Coronary artery (tissue), 2 donors: ENCODE data around the gene ZNF331.

Source experiments
- DNase-seq: peaks from one replicate; pipeline ENCODE4 v3.0.0-alpha.2; 2017; ENCODE audit warnings: low spot score
- H3K27ac ChIP-seq, 2 donors: fragments of 200-600 bp; sonication (generic); one replicate each; pipeline ENCODE4 v1.5.1; 2016 to 2019
- H3K4me3 ChIP-seq: fragments of 200-600 bp; sonication (generic); 2 replicates; pipeline ENCODE4 v1.5.1; 2016; ENCODE audit warnings: mild to moderate bottlenecking, moderate library complexity
- TF ChIP-seq, protein P1 (sequence below): fragments of 200-600 bp; sonication (generic); IDR thresholded peaks from one replicate; pipeline ENCODE4 v1.5.1; 2019; ENCODE audit warnings: antibody characterized with exemption

The ZNF331 gene

DNA sequence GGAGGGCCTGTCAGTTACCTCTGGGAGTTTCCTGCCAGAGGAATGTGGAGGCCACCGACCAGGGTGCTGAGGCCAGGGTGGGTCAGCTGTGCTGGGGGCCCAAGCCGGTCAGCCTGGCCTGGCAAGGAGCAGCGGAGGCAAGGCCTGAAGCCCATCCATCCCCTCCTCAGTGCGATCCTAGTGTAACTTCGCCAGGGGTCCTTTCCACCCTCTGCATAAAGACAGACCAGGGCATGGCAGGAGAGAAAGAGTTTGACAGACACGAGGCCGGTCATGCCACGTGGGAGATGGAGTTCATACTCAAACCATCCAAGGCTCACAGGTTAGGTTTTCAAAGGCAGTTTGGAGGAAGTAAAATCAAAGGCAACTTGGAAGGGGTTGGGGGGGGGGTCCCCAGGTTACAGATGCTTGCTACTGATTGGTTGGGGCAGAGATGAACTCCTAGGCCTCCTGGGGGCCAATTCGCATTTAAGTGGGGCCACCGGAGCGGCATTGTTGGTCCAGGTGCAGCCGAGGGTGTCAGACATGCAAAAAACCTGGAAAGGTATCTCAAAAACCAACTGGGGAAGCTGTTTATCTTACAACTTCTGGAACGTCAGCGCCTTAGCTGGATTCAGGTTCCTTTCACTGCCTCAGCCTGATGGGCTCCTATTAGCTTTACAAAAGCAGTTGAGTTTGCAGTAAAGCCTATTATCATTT, 57.0 kb downstream of the ZNF331 start:
- H3K27ac ChIP-seq = no peak overlapping the region
- no peak for DNase-seq
- H3K4me3 ChIP-seq = no peak overlapping the region
- TF ChIP-seq, protein P1, sequence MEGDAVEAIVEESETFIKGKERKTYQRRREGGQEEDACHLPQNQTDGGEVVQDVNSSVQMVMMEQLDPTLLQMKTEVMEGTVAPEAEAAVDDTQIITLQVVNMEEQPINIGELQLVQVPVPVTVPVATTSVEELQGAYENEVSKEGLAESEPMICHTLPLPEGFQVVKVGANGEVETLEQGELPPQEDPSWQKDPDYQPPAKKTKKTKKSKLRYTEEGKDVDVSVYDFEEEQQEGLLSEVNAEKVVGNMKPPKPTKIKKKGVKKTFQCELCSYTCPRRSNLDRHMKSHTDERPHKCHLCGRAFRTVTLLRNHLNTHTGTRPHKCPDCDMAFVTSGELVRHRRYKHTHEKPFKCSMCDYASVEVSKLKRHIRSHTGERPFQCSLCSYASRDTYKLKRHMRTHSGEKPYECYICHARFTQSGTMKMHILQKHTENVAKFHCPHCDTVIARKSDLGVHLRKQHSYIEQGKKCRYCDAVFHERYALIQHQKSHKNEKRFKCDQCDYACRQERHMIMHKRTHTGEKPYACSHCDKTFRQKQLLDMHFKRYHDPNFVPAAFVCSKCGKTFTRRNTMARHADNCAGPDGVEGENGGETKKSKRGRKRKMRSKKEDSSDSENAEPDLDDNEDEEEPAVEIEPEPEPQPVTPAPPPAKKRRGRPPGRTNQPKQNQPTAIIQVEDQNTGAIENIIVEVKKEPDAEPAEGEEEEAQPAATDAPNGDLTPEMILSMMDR = no peak

DNA sequence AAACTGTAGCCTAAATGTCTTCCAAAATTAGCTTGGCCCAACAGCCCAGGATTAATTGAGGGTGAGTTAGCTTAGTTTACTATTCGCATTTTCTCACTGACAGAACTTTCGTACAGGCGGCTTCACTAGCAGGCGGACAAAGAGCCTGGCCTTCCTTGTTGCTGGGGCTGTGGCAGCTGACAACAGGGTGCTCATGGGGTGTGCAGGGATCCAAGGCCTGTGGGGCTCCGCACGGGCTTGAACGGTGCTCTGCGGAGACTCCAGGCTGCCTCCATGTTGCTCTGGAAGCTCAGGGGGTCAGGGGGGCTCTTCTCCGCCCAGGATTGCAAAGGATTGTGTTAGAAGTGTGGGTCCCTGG, 57.5 kb downstream of the ZNF331 start:
- DNase-seq = no peak
- TF ChIP-seq, protein P1 = no peak

DNA sequence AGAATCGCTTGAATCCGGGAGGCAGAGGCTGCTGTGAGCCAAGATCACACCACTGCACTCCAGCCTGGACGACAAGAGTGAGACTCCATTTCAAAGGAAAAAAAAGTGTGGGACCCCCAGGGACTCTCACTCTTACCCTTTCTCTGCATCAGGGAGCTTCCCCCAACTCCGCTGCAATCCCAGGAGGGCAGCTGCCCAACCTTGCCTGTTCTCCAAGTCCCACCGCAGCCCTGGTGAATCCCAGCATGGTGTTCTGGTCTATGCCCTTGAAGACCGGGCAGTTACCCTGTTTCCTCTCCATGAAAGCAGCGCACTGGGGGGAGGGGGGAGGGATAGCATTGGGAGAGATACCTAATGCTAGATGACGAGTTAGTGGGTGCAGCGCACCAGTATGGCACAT, 58.1 kb downstream of the ZNF331 start:
- no peak overlapping the region for H3K27ac ChIP-seq
- TF ChIP-seq, protein P1 = no peak
- DNase-seq = no peak
- no peak overlapping the region for H3K4me3 ChIP-seq

More for the DNA sequence above, 57.5 kb downstream of the ZNF331 start:
- no peak overlapping the region for H3K4me3 ChIP-seq
- H3K27ac ChIP-seq = no peak overlapping the region

DNA sequence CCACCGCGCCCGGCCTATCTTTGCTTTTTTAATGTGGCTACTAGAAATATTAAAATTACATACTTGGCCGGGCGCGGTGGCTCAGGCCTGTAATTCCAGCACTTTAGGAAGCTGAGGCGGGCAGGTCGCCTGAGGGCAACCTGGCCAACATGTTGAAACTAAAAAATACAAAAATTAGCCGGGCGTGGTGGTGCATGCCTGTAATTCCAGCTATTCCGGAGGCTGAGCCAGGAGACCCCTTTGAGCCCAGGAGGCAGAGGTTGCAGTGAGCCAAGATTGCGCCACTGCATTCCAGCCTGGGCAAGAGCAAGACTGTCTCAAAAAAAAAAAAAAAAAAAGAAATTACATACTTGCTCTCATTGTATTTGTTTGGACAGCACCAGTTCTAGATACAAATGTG, 59.1 kb downstream of the ZNF331 start:
- DNase-seq = no peak
- no peak overlapping the region for H3K4me3 ChIP-seq
- no peak overlapping the region for H3K27ac ChIP-seq
- TF ChIP-seq, protein P1 = no peak

DNA sequence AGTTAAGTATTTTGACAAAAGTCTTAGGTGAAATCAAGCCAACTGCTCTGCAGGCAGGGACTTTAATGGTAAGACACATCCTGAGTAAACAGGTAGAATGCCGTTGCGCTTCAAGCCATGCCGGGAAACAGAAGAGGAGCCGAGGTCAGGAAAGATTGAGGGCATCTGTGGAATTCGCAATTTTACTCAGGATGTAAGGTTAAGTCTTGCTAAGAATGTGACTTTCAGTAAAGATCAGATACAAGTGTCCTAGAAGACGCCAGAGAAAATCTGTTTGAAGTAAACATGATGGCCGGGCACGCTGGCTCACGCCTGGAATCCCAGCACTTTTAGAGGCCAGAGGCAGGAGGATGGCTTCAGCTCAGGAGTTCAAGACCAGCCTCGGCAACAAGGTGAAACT, 60.4 kb downstream of the ZNF331 start:
- TF ChIP-seq, protein P1 = no peak
- DNase-seq = no peak
- Histone ChIP-seq H3K27ac (no peak overlapping the region), H3K4me3 (no peak overlapping the region)

DNA sequence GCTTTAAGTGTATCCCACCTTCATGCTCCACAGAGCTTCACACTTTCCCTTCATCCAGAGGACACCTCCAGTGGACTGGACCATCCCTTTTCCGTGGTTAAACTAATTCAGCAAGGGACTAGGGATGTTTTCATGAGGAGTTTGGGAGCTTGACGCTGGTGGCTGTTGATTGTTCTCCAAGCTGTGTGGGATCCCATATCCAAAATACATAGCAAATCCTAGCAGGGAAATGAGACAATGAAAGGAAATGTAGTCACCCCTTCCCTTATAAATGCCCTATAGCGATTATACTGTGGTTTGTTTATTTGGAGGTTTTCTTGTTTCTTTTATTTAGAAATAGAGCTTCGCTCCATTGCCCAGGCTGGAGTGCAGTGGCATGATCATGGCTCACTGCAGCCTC, 62.3 kb downstream of the ZNF331 start:
- no peak overlapping the region for H3K4me3 ChIP-seq

DNA sequence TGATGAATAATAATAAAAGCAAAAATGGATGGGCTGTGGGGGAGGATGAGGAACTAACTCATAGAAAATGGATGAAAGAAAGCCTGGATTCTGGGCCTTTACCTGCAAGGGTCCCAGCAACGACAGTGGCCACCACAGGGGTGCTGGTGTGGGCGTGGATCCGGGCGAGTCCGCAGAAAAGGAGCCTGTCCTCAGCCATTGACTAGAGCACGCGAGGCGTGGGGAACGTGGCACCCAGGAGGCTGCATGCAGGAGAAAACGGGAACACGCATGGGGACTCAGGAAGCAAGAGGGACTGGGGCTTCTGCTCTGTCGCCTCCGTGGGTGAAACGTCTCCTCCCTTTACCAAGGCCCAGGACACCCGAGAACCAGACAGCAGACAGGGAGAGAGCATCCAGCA, 68.1 kb downstream of the ZNF331 start:
- TF ChIP-seq, protein P1 = no peak
- no peak overlapping the region for H3K4me3 ChIP-seq
- DNase-seq = no peak
- H3K27ac ChIP-seq = no peak overlapping the region

More for the DNA sequence above, 62.3 kb downstream of the ZNF331 start:
- H3K27ac ChIP-seq = no peak overlapping the region
- no peak for DNase-seq
- TF ChIP-seq, protein P1 = no peak
